HG02943 (cell line): Measurements from ENCODE around the gene ZNF385B.
A peak's percentile ranks its signal among the peaks of the same experiment; 100 is the strongest.
"Not testable (repeated sequence)": the region's sequence is repeated elsewhere in the genome, so short reads cannot be mapped to it uniquely, and the experiment has no call there.

Experiments used
- ATAC-seq: cut with Tn5 transposase; IDR thresholded peaks from one replicate; pipeline ENCODE4 v1.9.1; 2021; ENCODE audit warnings: mild to moderate bottlenecking, low read depth, moderate library complexity; ENCODE audit not compliant: unreplicated experiment

The ZNF385B gene

GRCh38 chr2:179805001-179805400, 56.4 kb downstream of the ZNF385B start:
- no peak for ATAC-seq

DNA sequence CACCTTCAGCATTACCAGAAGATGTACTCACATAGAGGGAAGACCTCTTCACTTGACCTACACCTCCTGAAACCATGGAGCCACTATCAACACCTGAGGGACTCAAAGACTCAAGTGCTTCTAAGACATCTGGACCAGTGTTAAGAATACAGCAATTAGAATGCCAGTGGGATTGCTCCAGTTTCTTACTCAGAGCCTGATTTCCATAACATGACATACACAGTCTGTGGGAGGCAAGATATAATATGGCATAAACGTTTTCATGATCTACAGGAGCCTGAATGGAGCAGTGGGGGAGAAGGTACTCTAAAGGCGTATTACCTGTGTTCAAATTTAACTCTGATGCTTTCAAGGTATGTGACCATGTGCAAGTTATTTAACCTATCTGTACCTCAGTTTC, 57.2 kb downstream of the ZNF385B start:
- ATAC-seq: no peak

DNA sequence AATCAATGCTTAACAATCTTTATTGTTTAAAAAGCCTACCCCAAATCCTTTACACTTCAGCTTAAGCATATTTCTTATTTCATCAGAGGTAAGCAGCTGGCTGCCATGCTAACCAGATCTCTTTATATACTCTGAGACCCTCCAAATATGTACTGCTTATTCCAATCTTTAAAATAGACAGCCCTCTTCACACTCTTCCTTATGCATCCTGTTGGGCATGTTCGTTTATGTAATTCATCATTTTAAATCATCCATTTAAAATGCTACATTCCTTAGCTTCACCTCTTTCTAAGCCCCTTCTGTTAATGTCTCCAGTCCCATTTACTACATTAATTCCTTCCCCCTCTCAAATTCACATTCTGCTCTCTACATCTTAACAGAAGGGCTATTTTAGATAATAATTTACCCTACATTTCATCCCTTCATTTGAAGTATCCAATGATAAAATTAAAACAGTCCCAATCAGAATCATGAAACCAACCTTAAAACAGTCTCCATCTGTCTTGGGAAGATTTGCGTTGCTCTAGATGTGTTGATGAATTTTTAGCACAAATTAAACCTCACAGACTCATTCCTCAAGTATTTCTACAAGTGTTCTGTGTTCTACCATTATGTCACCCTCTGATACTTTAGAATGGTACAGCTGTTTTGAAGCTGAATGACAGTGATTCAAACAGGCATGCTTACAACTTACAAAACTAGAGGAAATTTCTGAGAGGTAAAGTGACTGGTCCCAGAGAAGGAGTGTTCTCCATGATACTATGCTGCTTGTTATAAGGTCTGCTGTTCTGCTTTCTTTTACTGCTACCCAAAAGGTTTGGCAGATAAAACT, 59.1 kb downstream of the ZNF385B start:
- ATAC-seq: no peak

- no peak for ATAC-seq
Observed at GRCh38 chr2:179800776-179801175, 60.6 kb downstream of the ZNF385B start.

- no peak for ATAC-seq
Observed at GRCh38 chr2:179796213-179797007, 65.0 kb downstream of the ZNF385B start.

DNA sequence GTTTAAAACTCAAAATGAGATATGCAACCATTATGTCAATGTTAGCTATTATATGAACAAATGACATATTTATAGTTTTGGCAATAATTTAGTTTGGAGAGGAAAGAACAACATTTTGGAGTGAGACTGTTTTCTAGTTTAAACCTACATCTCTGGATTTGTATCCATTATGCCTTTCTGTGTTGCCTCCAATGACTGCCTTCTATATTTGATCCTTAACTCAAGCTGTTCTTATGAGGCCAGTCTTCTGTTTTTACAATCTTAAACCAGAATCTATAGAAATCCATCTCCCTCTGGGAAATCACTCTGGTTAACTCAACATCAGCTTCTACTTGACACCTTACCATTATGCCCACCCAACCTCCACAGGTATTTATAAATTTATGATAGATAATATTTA, 67.5 kb downstream of the ZNF385B start:
- no peak for ATAC-seq

DNA sequence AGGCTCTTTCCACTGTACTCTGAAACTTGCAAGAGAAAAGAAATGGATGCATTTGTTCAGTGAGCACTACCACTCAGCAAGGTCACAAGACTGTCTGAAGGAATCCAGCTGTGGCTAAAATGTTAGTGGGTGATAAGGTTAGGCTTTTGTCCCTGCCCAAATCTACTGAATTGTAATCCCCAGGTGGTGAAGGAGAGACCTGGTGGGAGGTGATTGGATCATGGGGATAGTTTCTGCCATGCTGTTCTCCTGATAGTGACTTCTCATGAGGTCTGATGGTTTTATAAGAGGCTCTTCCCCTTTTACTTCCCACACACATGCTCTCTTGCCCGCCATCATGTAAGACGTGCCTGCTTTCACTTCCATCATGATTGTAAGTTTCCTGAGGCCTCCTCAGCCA, 68.2 kb downstream of the ZNF385B start:
- no peak for ATAC-seq

GRCh38 chr2:179790235-179791217, 70.9 kb downstream of the ZNF385B start:
- ATAC-seq: no peak

GRCh38 chr2:179788104-179788503, 73.3 kb downstream of the ZNF385B start:
- ATAC-seq: no peak

DNA sequence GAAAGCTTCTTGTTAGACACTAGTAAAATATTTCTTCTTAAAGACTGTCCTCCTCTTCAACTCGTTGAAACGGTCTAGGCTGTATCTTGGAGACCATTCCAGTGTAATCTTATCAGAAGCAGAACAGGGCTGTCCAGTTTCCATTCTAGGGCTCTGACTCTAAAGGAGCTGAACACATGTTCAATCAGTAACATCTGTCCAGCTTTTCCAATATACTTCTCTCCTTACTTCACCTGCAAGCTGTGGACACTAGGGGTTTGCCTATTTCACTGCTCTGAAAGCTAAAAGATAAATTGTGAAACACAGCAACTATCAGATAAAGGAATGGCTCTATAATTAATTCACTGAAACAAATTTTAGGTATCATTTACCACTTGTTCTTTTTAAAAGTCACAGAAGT, 73.8 kb downstream of the ZNF385B start:
- no peak for ATAC-seq

- no peak for ATAC-seq
Observed at GRCh38 chr2:179785902-179786301, 75.5 kb downstream of the ZNF385B start.

DNA sequence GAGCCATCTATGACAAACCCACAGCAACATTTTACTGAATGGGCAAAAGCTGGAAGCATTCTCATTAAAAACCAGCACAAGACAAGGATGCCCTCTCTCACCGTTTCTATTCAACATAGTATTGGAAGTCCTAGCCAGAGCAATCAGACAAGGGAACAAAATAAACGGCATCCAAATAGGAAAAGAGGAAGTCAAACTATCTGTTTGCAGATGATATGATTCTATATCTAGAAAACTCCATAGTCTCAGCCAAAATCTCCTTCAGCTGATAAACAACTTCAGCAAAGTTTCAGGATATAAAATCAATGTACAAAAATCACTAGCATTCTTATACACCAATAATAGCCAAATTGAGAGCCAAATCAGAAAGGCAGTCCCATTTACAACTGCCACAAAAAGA, 79.1 kb downstream of the ZNF385B start:
- ATAC-seq: not testable (repeated sequence)

DNA sequence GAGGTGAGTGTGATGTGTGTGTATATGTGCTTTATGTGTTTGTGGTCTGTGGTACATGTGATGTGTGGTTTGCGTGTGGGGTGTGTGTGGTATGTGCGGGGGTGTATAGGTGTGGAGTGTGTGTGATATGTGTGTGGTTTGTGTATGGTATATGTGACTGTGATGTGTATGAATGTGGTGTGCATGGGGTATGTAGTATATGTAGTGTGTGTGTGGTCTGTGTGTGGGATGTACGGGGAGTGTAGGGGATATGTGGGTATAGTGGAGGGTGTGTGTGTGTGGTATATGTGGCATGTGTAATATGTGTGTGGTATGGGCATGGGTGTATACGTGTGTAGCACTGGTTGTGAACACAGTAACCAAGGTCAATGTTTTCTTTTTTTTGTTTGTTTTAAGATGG, 87.4 kb downstream of the ZNF385B start:
- no peak for ATAC-seq

- no peak for ATAC-seq
Observed at GRCh38 chr2:179772346-179772745, 89.1 kb downstream of the ZNF385B start.

- no peak for ATAC-seq
Observed at GRCh38 chr2:179771791-179772190, 89.6 kb downstream of the ZNF385B start.

- ATAC-seq: no peak
Observed at GRCh38 chr2:179770029-179770428, 91.4 kb downstream of the ZNF385B start.

DNA sequence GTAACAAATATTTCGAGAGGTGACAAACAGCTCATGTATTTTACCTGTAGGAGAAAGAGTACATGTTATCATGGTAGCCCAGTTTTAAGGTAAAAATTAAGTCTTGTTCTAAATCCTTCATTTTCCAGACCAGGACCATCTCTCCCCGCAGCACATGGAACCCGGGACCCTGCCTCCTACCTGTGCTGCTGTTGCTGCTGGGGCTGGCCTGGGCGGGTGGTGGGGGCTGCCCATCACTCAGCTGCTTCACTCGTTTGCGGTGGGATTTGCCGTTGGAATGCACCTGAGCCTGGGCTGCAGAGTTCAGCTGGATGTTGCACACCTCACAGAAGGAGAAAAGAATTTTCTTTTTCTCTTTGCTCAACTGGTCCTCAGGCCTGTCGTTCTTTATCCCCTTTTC, 92.1 kb downstream of the ZNF385B start:
- ATAC-seq: no peak

DNA sequence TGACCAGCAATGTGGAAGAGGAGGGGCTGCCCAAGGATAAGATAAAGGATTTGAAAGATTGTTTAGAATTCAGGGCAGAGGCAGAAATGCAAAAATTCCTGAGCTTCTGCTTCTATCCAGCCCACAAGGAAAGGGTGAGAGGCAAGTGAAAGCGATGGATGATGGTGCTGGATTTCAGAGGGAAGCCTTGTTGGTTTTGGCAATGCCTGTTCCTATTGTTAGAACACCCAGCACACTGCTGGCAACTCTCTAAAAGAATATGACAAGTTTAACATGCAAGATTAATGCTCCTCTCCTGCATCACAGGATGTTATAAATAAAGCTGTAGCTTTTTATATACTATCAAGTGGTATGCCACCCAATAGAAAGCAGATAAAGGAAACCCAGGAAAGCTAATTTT, 92.6 kb downstream of the ZNF385B start:
- ATAC-seq: no peak

- ATAC-seq: no peak
Observed at GRCh38 chr2:179765666-179766065, 95.7 kb downstream of the ZNF385B start.

GRCh38 chr2:179764710-179765109, 96.7 kb downstream of the ZNF385B start:
- ATAC-seq: peak; percentile 91

- ATAC-seq: no peak
Observed at GRCh38 chr2:179758636-179759035, 102.8 kb downstream of the ZNF385B start.
